C4-2B (cell line): ENCODE measurements around the gene FUNDC2.

Experiments
- ZFX ChIP-seq: fragments of 450-650 bp; IDR thresholded peaks from 2 replicates; pipeline ENCODE4 v1.6.1; 2017
- TF ChIP-seq, protein P1 (sequence below): fragments of 450-650 bp; conservative IDR thresholded peaks from 2 replicates; pipeline ENCODE4 v1.5.1; 2017; ENCODE audit warnings: mild to moderate bottlenecking

DNA sequence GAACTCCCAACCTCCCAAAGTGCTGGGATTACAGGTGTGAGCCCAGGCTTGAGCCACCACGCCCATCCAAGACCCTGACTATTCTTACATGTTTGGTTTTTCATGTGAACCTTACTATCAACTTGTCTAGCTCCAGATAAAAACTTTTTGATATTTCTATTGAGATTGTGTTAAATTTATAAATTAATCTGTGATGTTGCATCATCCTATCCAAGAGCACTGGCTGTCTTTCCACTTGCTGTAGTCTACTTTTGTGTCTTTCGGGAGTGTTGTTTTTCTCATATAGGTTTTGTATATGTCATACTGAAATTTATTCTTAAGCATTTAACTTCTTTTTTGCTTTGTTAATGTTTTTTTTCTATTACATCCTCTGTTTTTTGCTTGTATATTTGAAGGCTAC lies 79.3 kb downstream of the FUNDC2 start:
- TF ChIP-seq, protein P1, sequence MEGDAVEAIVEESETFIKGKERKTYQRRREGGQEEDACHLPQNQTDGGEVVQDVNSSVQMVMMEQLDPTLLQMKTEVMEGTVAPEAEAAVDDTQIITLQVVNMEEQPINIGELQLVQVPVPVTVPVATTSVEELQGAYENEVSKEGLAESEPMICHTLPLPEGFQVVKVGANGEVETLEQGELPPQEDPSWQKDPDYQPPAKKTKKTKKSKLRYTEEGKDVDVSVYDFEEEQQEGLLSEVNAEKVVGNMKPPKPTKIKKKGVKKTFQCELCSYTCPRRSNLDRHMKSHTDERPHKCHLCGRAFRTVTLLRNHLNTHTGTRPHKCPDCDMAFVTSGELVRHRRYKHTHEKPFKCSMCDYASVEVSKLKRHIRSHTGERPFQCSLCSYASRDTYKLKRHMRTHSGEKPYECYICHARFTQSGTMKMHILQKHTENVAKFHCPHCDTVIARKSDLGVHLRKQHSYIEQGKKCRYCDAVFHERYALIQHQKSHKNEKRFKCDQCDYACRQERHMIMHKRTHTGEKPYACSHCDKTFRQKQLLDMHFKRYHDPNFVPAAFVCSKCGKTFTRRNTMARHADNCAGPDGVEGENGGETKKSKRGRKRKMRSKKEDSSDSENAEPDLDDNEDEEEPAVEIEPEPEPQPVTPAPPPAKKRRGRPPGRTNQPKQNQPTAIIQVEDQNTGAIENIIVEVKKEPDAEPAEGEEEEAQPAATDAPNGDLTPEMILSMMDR: no peak
- no peak for TF ChIP-seq ZFX
